Erythroblast (primary cell): Measurements from ENCODE around the gene RNF220.

Source experiments
- GATA1 ChIP-seq: IDR thresholded peaks from 2 replicates; pipeline ENCODE4 v1.6.1; 2011; ENCODE audit warnings: low read depth, mild to moderate bottlenecking, control low read depth, low read length, moderate library complexity
- POLR2A ChIP-seq: IDR thresholded peaks from 2 replicates; pipeline ENCODE4 v1.6.1; 2011; ENCODE audit warnings: mild to moderate bottlenecking, low read length

- TF ChIP-seq POLR2A (no peak), GATA1 (no peak)
Measured at GRCh38 chr1:44559913-44560312, 154.9 kb downstream of the RNF220 start.
